Activated CD4-positive, alpha-beta T cell treated with anti-CD3 and anti-CD28 coated beads for 36 hours (primary cell): ENCODE data around the gene CDYL. TPM values are rescaled to one million over a fixed set of nuclear protein-coding genes. Genes with fewer than 3 reads are reported as not detected.

ENCODE experiments used
- ATAC-seq: fragments of 200-7000 bp; cut with Tn5 transposase; one replicate; pipeline ENCODE4 v1.10.0; 2021; ENCODE audit warnings: mild to moderate bottlenecking, moderate library complexity
- CTCF ChIA-PET: fragments of 350-600 bp; sonication (Branson Sonifier 250); formaldehyde crosslinking; loops from one replicate; lab custom pipeline; 2021; ENCODE audit warnings: antibody characterized with exemption; lab: Charles Lee
- POLR2A ChIA-PET: fragments of 350-600 bp; sonication (Branson Sonifier 250); formaldehyde crosslinking; loops from one replicate; lab custom pipeline; 2021; ENCODE audit warnings: antibody characterized with exemption, inconsistent platforms; lab: Charles Lee
- DNase-seq: peaks from one replicate; pipeline ENCODE4 v3.0.0-alpha.2; 2020
- H3K27ac Mint-ChIP-seq: one replicate; pipeline ENCODE4 v1.8.0; 2021; ENCODE audit warnings: mixed read lengths
- H3K27me3 Mint-ChIP-seq: one replicate; pipeline ENCODE4 v1.8.0; 2021; ENCODE audit warnings: mixed read lengths
- H3K36me3 Mint-ChIP-seq: one replicate; pipeline ENCODE4 v1.8.0; 2021; ENCODE audit warnings: low read depth, mixed read lengths
- H3K4me1 Mint-ChIP-seq: one replicate; pipeline ENCODE4 v1.8.0; 2021; ENCODE audit warnings: mixed read lengths
- H3K4me3 Mint-ChIP-seq: one replicate; pipeline ENCODE4 v1.8.0; 2021; ENCODE audit warnings: mild to moderate bottlenecking, moderate library complexity, mixed read lengths
- H3K9me3 Mint-ChIP-seq: one replicate; pipeline ENCODE4 v1.8.0; 2021; ENCODE audit warnings: low read depth, mixed read lengths
- intact Hi-C, 2 experiments: fragments of 100-400 bp; cut with DNase I in 1 of 2; cut with micrococcal nuclease in 1 of 2; formaldehyde crosslinking; loops; one replicate each; pipeline versions ENCODE4 v1.14.2 to v1.15.1; 2022 to 2024; cut with DNase I, micrococcal nuclease
- total RNA-seq, 2 experiments: library from RNA; stranded (reverse); gene quantifications; one replicate each; pipeline ENCODE4 v1.2.3, GENCODE V29; 2021

Gene CDYL
- total RNA-seq, 2 experiments from 2014 or later, result 22.1 to 33.7 TPM

GRCh38 chr6:4883298-4883697 lies 107.1 kb downstream of the CDYL start:
- intact Hi-C loops, result no loop called here
- DNase-seq (no peak), ATAC-seq (no peak)
- ChIA-PET POLR2A (interaction anchor here (0.6 kb wide), 1 partner anchor 968 kb away, joined by 9 read pairs; no protein-coding TSS in a partner anchor), CTCF (no interaction called here)
- H3K27ac Mint-ChIP-seq, result no peak overlapping the region
- H3K9me3 Mint-ChIP-seq, result no peaks in the 10 kb centered on the region
- no peak overlapping the region for H3K4me3 Mint-ChIP-seq
- no peaks in the 10 kb centered on the region for H3K36me3 Mint-ChIP-seq
- peaks cover 26% of the 10 kb centered on the region for H3K4me1 Mint-ChIP-seq
- H3K27me3 Mint-ChIP-seq, result no peaks in the 10 kb centered on the region

GRCh38 chr6:4884646-4885340 lies 108.6 kb downstream of the CDYL start:
- Mint-ChIP-seq H3K4me3 (no peak overlapping the region), H3K27me3 (no peaks in the 10 kb centered on the region), H3K27ac (no peak overlapping the region), H3K9me3 (no peaks in the 10 kb centered on the region), H3K36me3 (no peaks in the 10 kb centered on the region), H3K4me1 (peaks cover 29% of the 10 kb centered on the region)
- ChIA-PET POLR2A (no interaction called here), CTCF (interaction anchor here (1.1 kb wide), 1 partner anchor 9 kb away, joined by 5 read pairs; no protein-coding TSS in a partner anchor)
- ATAC-seq (no peak), DNase-seq (no peak)
- intact Hi-C loops, result no loop called here

DNA sequence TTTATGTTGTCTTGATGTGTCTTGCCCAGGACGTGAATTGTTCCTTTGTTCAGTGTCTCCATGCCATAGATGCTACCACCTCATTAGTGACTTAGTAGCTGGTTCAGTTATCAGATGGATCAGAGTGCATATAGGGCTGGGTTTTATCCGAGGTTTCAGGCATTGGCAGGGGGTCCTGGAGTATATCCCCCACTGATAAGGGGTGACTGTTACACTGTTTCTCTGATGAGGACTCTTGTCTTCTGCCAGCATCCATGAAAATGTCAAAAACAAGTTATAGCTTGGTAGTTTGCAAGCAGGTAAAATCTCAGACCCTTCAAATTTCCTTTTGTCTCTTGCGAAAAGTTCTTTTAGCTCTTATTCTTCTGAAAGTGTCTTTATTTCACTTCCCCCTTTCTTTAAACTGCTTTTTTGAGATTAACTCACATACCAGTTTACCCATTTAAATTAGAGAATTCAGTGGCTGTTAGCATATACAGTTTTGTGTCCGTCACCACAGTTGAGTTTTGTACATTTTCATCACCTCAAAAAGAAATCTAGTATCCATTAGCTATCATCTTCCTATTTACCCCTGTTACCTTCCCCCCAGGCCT lies 109.2 kb downstream of the CDYL start:
- Mint-ChIP-seq H3K4me3 (no peak overlapping the region), H3K4me1 (peaks cover 24% of the 10 kb centered on the region), H3K27ac (no peak overlapping the region), H3K27me3 (no peaks in the 10 kb centered on the region), H3K36me3 (no peaks in the 10 kb centered on the region), H3K9me3 (no peaks in the 10 kb centered on the region)
- POLR2A ChIA-PET, result no interaction called here
- DNase-seq (no peak), ATAC-seq (no peak)
- intact Hi-C loops, result no loop called here
- CTCF ChIA-PET, result interaction anchor here (1.1 kb wide), 1 partner anchor 9 kb away, joined by 5 read pairs; no protein-coding TSS in a partner anchor

DNA sequence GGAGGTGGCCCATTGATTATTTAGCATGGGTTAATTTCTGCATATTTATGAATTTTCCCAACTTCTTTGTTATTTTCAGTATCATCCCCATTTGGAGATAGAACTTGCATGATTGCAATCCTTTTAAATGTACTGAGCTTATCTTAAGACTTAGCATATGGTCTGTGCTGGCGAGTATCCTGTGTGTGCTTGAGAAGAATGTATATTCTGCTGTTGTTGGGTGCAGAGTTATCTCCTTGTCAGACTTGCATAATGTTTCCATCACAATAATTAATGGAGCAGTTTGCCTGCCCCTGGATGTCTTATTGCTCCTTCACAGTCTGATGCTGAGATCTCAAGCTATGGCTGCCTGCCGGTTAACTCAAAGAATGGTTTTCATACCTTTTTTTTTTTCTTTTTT lies 112.6 kb downstream of the CDYL start:
- Mint-ChIP-seq H3K4me1 (peaks cover 17% of the 10 kb centered on the region), H3K9me3 (no peaks in the 10 kb centered on the region), H3K36me3 (peaks cover 11% of the 10 kb centered on the region), H3K27ac (no peak overlapping the region), H3K27me3 (no peaks in the 10 kb centered on the region), H3K4me3 (no peak overlapping the region)
- ATAC-seq, result no peak
- POLR2A ChIA-PET, result interaction anchor here (0.6 kb wide), 2 partner anchors 105 to 134 kb away, joined by 4 to 12 read pairs; no protein-coding TSS in a partner anchor
- CTCF ChIA-PET, result interaction anchor here (0.6 kb wide), 1 partner anchor 52 kb away, joined by 3 read pairs; no protein-coding TSS in a partner anchor
- DNase-seq, result no peak
- intact Hi-C loops, result no loop called here

DNA sequence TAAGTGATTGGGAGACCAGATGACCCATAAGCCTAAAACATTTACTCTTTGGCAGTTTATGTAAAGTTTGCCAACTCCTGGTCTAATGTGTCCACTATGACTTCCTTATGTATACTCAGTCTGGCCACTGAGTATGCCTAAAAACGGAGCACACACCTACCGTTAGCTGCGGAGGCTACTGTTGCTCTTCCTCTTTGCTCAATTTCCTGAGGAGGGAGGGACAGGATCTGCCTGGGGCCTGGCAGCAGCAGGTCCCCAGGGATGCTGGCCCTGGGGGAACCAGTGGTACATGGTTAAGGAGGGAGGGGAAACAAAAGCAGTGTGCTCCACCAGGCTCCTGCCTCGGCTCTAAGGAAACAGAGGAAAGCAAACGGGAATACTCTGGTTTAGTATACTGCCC lies 113.5 kb downstream of the CDYL start:
- ChIA-PET POLR2A (no interaction called here), CTCF (interaction anchor here (0.9 kb wide), 1 partner anchor 64 kb away, joined by 3 read pairs; no protein-coding TSS in a partner anchor)
- intact Hi-C loops, result no loop called here
- Mint-ChIP-seq H3K9me3 (no peaks in the 10 kb centered on the region), H3K27ac (no peak overlapping the region), H3K27me3 (no peaks in the 10 kb centered on the region), H3K36me3 (peaks cover 20% of the 10 kb centered on the region), H3K4me3 (no peak overlapping the region), H3K4me1 (peaks cover 13% of the 10 kb centered on the region)
- ATAC-seq, result no peak
- no peak for DNase-seq

- intact Hi-C loops, result no loop called here
- Mint-ChIP-seq H3K27ac (no peak overlapping the region), H3K4me1 (peaks cover 13% of the 10 kb centered on the region), H3K36me3 (peaks cover 20% of the 10 kb centered on the region), H3K4me3 (no peak overlapping the region), H3K9me3 (no peaks in the 10 kb centered on the region), H3K27me3 (no peaks in the 10 kb centered on the region)
- ChIA-PET POLR2A (no interaction called here), CTCF (interaction anchor here (0.9 kb wide), 1 partner anchor 65 kb away, joined by 3 read pairs; no protein-coding TSS in a partner anchor)
- DNase-seq (no peak), ATAC-seq (no peak)
Measured at GRCh38 chr6:4890191-4890590, 114.0 kb downstream of the CDYL start.

GRCh38 chr6:4890627-4891026 lies 114.4 kb downstream of the CDYL start:
- ChIA-PET POLR2A (no interaction called here), CTCF (interaction anchor here (0.6 to 0.9 kb wide), 2 partner anchors 32 to 65 kb away, joined by 3 to 8 read pairs; no protein-coding TSS in a partner anchor)
- intact Hi-C loops, result no loop called here
- peaks cover 13% of the 10 kb centered on the region for H3K4me1 Mint-ChIP-seq
- H3K4me3 Mint-ChIP-seq, result no peak overlapping the region
- peaks cover 21% of the 10 kb centered on the region for H3K36me3 Mint-ChIP-seq
- H3K27ac Mint-ChIP-seq, result no peak overlapping the region
- ATAC-seq (no peak), DNase-seq (no peak)
- no peaks in the 10 kb centered on the region for H3K9me3 Mint-ChIP-seq
- no peaks in the 10 kb centered on the region for H3K27me3 Mint-ChIP-seq

- intact Hi-C loops, result no loop called here
- no peak overlapping the region for H3K27ac Mint-ChIP-seq
- ATAC-seq, result no peak
- no peaks in the 10 kb centered on the region for H3K27me3 Mint-ChIP-seq
- ChIA-PET CTCF (interaction anchor here (0.6 kb wide), 1 partner anchor 32 kb away, joined by 8 read pairs; no protein-coding TSS in a partner anchor), POLR2A (no interaction called here)
- DNase-seq, result no peak
- H3K4me1 Mint-ChIP-seq, result peaks cover 8% of the 10 kb centered on the region
- H3K36me3 Mint-ChIP-seq, result peaks cover 26% of the 10 kb centered on the region
- no peak overlapping the region for H3K4me3 Mint-ChIP-seq
- no peaks in the 10 kb centered on the region for H3K9me3 Mint-ChIP-seq
Measured at GRCh38 chr6:4891141-4891540, 114.9 kb downstream of the CDYL start.

DNA sequence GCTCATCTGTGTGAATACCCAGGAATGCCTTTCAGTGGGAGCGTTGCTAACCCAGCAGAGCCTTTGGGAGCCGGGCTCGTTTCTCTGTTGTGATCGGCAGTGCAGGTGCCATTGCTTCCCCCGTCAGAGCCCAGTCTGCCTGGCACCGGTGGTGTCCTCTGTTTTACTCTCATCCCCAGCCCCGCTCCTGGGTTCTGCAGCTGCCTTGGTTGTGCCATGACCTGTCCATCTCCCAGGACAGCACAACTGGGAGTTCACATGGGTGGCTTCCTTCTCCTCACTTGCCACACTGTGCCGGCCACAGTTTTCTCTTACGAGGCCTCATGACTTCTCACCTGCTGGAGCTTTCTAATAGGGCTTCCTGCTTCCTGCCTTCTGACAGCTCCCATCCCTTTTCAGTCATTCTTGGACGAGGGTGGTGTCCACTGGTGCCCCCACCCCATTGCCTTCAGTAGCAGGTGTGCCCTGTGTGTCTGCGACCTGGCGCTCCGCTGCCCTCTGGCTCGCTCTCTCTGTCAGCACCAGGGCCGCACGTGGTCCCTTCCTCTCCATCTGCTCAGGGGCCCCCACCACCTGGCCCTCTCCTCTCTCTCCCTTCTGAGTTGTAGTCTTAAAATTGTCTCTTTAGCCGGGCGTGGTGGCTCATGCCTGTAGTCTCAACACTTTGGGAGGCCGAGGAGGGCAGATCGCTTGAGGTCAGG lies 116.7 kb downstream of the CDYL start:
- H3K9me3 Mint-ChIP-seq, result no peaks in the 10 kb centered on the region
- no peak overlapping the region for H3K27ac Mint-ChIP-seq
- DNase-seq (no peak), ATAC-seq (no peak)
- ChIA-PET POLR2A (no interaction called here), CTCF (interaction anchor here (1.7 kb wide), 1 partner anchor 7 kb away, joined by 5 read pairs; no protein-coding TSS in a partner anchor)
- H3K27me3 Mint-ChIP-seq, result no peaks in the 10 kb centered on the region
- peaks cover 37% of the 10 kb centered on the region for H3K36me3 Mint-ChIP-seq
- peaks cover 7% of the 10 kb centered on the region for H3K4me1 Mint-ChIP-seq
- intact Hi-C loops, result no loop called here
- H3K4me3 Mint-ChIP-seq, result no peak overlapping the region

DNA sequence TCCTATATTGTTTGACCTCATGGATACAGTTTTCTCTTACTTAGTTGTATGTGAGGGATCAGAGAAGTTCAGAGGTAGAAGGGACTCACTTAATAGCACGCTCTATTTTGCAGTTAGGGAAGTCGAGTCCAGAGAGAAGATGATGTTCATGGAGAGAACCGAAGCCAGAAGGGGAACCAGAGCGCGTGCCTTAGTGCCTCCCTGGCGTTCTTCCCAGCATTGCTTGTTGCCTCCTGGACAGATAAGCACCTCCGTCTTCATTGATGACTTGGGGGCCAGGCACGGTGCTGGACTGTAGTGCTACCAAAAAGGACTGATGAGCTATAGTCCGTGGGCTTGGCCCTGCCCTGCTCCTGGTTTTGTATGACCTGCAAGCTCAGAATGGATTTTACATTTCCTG lies 117.8 kb downstream of the CDYL start:
- DNase-seq (no peak), ATAC-seq (no peak)
- CTCF ChIA-PET, result interaction anchor here (1.7 kb wide), 1 partner anchor 8 kb away, joined by 5 read pairs; no protein-coding TSS in a partner anchor
- no peaks in the 10 kb centered on the region for H3K27me3 Mint-ChIP-seq
- H3K9me3 Mint-ChIP-seq, result peaks cover 1% of the 10 kb centered on the region
- no peaks in the 10 kb centered on the region for H3K4me1 Mint-ChIP-seq
- H3K36me3 Mint-ChIP-seq, result peaks cover 45% of the 10 kb centered on the region
- H3K4me3 Mint-ChIP-seq, result no peak overlapping the region
- intact Hi-C loops, result no loop called here
- POLR2A ChIA-PET, result no interaction called here
- no peak overlapping the region for H3K27ac Mint-ChIP-seq

- Mint-ChIP-seq H3K9me3 (peaks cover 7% of the 10 kb centered on the region), H3K4me1 (no peaks in the 10 kb centered on the region), H3K27me3 (no peaks in the 10 kb centered on the region), H3K4me3 (no peak overlapping the region), H3K36me3 (peaks cover 56% of the 10 kb centered on the region), H3K27ac (no peak overlapping the region)
- ChIA-PET CTCF (no interaction called here), POLR2A (no interaction called here)
- intact Hi-C loops, result no loop called here
- ATAC-seq, result no peak
- DNase-seq, result no peak
Measured at GRCh38 chr6:4895971-4896370, 119.8 kb downstream of the CDYL start.
